Adrenal gland (tissue), 12 donors: ENCODE measurements around the gene CPLX4. TPM values are rescaled to one million over a fixed set of nuclear protein-coding genes. Genes with fewer than 3 reads are reported as not detected.

ENCODE experiments used
- DNase-seq, 7 donors: peaks; one replicate each; pipeline ENCODE4 v3.0.0-alpha.2; 2019 to 2020
- H3K27ac ChIP-seq, 5 donors: fragments of 200-600 bp; sonication (generic) in 4 of 5; 1 replicate in 3 of 5; 2 replicates in 2 of 5; pipeline versions ENCODE4 v1.5.1 to v1.8.0; 2016 to 2020; ENCODE audit warnings: mild to moderate bottlenecking in 1 of 5
- H3K27me3 ChIP-seq: fragments of 200-600 bp; 2 replicates; pipeline ENCODE4 v1.8.0; 2021
- H3K36me3 ChIP-seq, 2 donors: fragments of 200-600 bp; replicated peaks in 1 of 2; 1 replicate in 1 of 2; 2 replicates in 1 of 2; pipeline versions ENCODE4 v1.5.1 to v1.8.0; 2018 to 2022
- H3K4me1 ChIP-seq, 2 donors: fragments of 200-600 bp; replicated peaks in 1 of 2; 1 replicate in 1 of 2; 2 replicates in 1 of 2; pipeline versions ENCODE4 v1.5.1 to v1.8.0; 2018 to 2021
- H3K4me3 ChIP-seq, 4 donors: fragments of 200-600 bp; sonication (generic) in 3 of 4; one replicate each; pipeline ENCODE4 v1.5.1; 2016 to 2018
- H3K9me3 ChIP-seq, 3 donors: fragments of 200-600 bp; sonication (generic) in 1 of 3; replicated peaks in 1 of 3; 1 replicate in 2 of 3; 2 replicates in 1 of 3; pipeline versions ENCODE4 v1.5.1 to v1.8.0; 2016 to 2021
- CTCF ChIP-seq, 6 experiments: fragments of 450-650 bp in 4 of 6; fragments of 200-600 bp in 2 of 6; sonication (generic) in 1 of 6; IDR thresholded peaks; 1 replicate in 5 of 6; 2 replicates in 1 of 6; pipeline versions ENCODE4 v1.5.1 to v1.8.0; 2016 to 2021; ENCODE audit warnings: antibody characterized with exemption in 6 of 6, mild to moderate bottlenecking in 2 of 6, moderate library complexity in 1 of 6
- POLR2A ChIP-seq, 2 donors: fragments of 450-650 bp; IDR thresholded peaks; one replicate each; pipeline ENCODE4 v1.6.1; 2017; ENCODE audit warnings: antibody characterized with exemption in 2 of 2, mild to moderate bottlenecking in 2 of 2, moderate library complexity in 1 of 2
- WGBS, 4 donors: extraction: QIAGEN DNeasy Blood & Tissue Kit in 2 of 4; methylation state at CpG; one replicate each; pipeline versions ENCODE4 v1.1.5 to v1.1.7; 2013 to 2017; 5-methylcytosine and 5-hydroxymethylcytosine counted together
- intact Hi-C, 2 donors: fragments of 100-400 bp; cut with DNase I; formaldehyde crosslinking; loops; one replicate each; pipeline versions ENCODE4 v1.14.1 to v1.15.0; 2022 to 2023
- polyA plus RNA-seq, 3 donors: library from polyadenylated mRNA; stranded (reverse); fragments of 200-250 nt in 2 of 3; fragments of 350-450 nt in 1 of 3; fragmentation: Illumina TruSeq in 1 of 3; extraction: RNeasy Lipid Tissue Mini Kit (QIAGEN cat#74804) in 1 of 3; gene quantifications; one replicate each; pipeline ENCODE4 v1.2.3, GENCODE V29; 2013 to 2014
- total RNA-seq, 9 donors: library from RNA; depleted of rRNA in 4 of 9; stranded (reverse); fragments of >200 nt in 4 of 9; fragments of 120-200 nt in 1 of 9; fragmentation: NEBNext Ultra II Directional in 1 of 9; extraction: Animal tissue kit (Norgen Biotek cat#: 25700) in 1 of 9; gene quantifications; one replicate each; pipeline versions ENCODE4 v1.1.0 to v1.2.4, GENCODE V29; 2013 to 2023
- donor health status: healthy with polysubstance abuse.
- donor health status: Bipolar disorder and iron deficiency.
- donor health status: DM: yes; HTN: yes; CAD: no.
- donor health status: DM: no; HTN: no; CAD: no.
- donor health status: DM: no; HTN: no; CAD: no.
- donor health status: DM: yes; HTN: yes; CAD: no.

CPLX4 gene
- total and polyA plus RNA-seq, 12 donors, result 0.11 TPM; not detected in 11

GRCh38 chr18:59303656-59304195 lies 14.7 kb downstream of the CPLX4 start:
- intact Hi-C loops, result no loop called here
- Histone ChIP-seq H3K4me1 (peaks cover 0 to 2% of the 10 kb centered on the region in 2 donors), H3K36me3 (no peaks in the 10 kb centered on the region), H3K27ac (no peak overlapping the region), H3K9me3 (no peaks in the 10 kb centered on the region), H3K27me3 (peaks cover 6% of the 10 kb centered on the region), H3K4me3 (no peak overlapping the region)
- DNase-seq, result no peak
- TF ChIP-seq CTCF (IDR thresholded peaks at IDR 0.05), result no peak
- WGBS, 4 donors, result 80 to 84% (median 82%) methylated on average over 5 to 9 of the region's 9 CpGs

- 86 to 95% (median 92%) methylated on average over 2 of the region's 2 CpGs for WGBS, 4 donors
- Histone ChIP-seq H3K27ac (no peak overlapping the region), H3K36me3 (no peaks in the 10 kb centered on the region), H3K9me3 (no peaks in the 10 kb centered on the region), H3K4me3 (no peak overlapping the region), H3K27me3 (peaks cover 7% of the 10 kb centered on the region), H3K4me1 (no peaks in the 10 kb centered on the region)
- no peak for DNase-seq
- no peak for TF ChIP-seq POLR2A (IDR thresholded peaks at IDR 0.05)
- TF ChIP-seq CTCF (IDR thresholded peaks at IDR 0.05), result no peak
- intact Hi-C loops, result no loop called here
These were observed 15.4 kb downstream of the CPLX4 start for GRCh38 chr18:59303006-59303405.

- no peak for DNase-seq
- no peak overlapping the region for H3K4me3 ChIP-seq
- H3K36me3 ChIP-seq, result no peaks in the 10 kb centered on the region
- intact Hi-C loops, result no loop called here
- TF ChIP-seq POLR2A (IDR thresholded peaks at IDR 0.05), result no peak
- TF ChIP-seq CTCF (IDR thresholded peaks at IDR 0.05), result no peak
- H3K4me1 ChIP-seq, result no peaks in the 10 kb centered on the region
- H3K9me3 ChIP-seq, result no peaks in the 10 kb centered on the region
- peaks cover 4% of the 10 kb centered on the region for H3K27me3 ChIP-seq
- 67 to 77% (median 69%) methylated on average over 4 of the region's 4 CpGs for WGBS, 4 donors
- no peak overlapping the region for H3K27ac ChIP-seq
These were observed 16.5 kb downstream of the CPLX4 start for GRCh38 chr18:59301929-59302328.

- no peaks in the 10 kb centered on the region for H3K4me1 ChIP-seq
- DNase-seq, result no peak
- H3K27ac ChIP-seq, result no peak overlapping the region
- peaks cover 3% of the 10 kb centered on the region for H3K27me3 ChIP-seq
- H3K4me3 ChIP-seq, result no peak overlapping the region
- WGBS, 4 donors, result 63 to 84% (median 74%) methylated on average over 3 of the region's 3 CpGs
- TF ChIP-seq POLR2A (IDR thresholded peaks at IDR 0.05) (no peak), CTCF (IDR thresholded peaks at IDR 0.05) (no peak)
- intact Hi-C loops, result no loop called here
- H3K36me3 ChIP-seq, result no peaks in the 10 kb centered on the region
- H3K9me3 ChIP-seq, result no peaks in the 10 kb centered on the region
These were observed 17.7 kb downstream of the CPLX4 start for GRCh38 chr18:59300676-59301285.
